HT-29 (cell line): ENCODE data around the gene MIGA2. TPM values are rescaled to one million over a fixed set of nuclear protein-coding genes. Genes with fewer than 3 reads are reported as not detected.
"Not testable (repeated sequence)": the region's sequence is repeated elsewhere in the genome, so short reads cannot be mapped to it uniquely, and the experiment has no call there.

Source experiments
- DNase-seq: peaks from one replicate; pipeline ENCODE4 v3.0.0-alpha.2; 2015; ENCODE audit warnings: low spot score
- total RNA-seq: library from RNA; depleted of rRNA; stranded (reverse); fragments of >200 nt; shearing (Covaris generic); gene quantifications from 2 replicates; pipeline ENCODE4 v1.2.3, GENCODE V29; 2014

Gene MIGA2
- total RNA-seq, 1 experiment from 2014 or later = 64.8 TPM

GRCh38 chr9:129098328-129098727 lies 61.9 kb downstream of the MIGA2 start:
- DNase-seq = no peak

DNA sequence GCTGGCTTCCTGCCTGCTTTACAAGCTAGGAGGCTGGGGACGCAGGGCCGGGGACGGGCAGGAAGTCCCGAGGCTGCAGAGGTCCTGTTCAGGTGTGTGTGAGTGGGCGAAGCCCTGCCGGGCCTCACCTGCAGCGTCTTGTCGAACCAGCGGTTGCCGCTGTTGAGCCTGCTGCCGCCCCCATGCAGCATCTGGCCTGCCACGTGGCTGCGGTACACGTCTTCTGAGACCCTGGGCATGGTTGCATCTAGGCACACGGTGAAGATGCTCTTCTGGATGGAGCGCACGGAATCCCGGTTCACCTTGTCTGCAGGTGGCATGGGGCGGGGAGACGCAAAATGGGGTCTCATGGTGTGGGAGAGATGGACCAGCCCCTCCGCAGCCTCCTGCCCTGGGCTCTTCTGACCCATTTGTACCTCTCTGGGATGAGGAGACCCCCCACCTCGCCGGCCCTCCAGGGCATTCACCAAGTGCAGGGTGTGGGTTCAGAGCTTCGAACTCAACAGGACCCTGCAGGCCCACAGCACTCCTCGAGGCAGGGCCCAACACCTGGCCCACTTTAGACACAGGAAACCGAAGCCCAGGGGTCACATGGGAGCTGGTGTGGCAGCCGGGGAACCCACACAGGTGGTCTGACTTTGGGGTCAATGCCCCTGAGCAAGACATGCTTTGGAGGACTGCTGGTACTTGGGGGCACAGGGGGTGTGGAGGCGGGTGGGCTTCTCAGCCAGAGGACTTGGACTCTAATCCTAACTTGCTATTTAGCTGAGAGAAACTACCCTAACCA lies 64.2 kb downstream of the MIGA2 start:
- no peak for DNase-seq

DNA sequence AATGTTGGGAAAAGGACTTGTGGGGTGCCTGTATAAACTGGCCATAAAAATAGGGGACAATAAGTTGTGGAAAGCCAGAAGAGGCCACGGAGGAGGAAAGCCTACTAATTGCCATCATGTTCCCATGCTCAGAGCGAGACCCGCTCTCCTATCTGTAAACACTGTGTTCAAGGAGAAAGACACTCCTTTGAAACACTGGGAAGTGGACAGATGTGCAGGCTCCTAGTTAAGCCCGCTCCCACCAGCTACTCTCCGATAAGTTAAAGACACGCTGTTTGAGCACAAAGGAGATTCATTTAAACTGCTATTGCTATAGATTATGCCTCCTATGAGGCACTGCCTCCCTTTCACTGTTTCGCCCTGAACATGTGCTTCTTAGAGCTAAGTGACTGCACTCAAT lies 64.9 kb downstream of the MIGA2 start:
- DNase-seq = no peak

- no peak for DNase-seq
These were observed 65.7 kb downstream of the MIGA2 start for GRCh38 chr9:129102095-129102525.

- DNase-seq = peak; percentile 71
These were observed 66.6 kb downstream of the MIGA2 start for GRCh38 chr9:129102791-129103594.

DNA sequence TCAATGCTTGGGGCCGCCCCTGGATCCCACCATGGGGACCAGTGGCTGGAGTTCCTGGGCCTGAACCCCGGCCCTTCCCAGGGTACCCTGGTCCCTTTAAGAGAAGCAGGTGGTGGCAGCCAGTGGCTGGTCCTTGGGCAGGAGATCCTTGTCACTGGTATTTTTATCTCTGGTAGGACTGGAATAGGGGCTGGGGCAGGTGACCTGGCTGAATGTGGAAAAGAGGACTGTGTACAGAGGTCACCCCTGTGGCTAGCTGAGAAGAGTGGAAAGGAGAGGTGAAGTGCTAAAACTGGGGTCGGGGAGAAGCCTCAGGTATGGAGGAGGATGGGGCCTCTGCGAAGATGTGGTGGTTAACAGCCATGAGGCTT lies 67.2 kb downstream of the MIGA2 start:
- no peak for DNase-seq

- DNase-seq = no peak
These were observed 67.6 kb downstream of the MIGA2 start for GRCh38 chr9:129104051-129104450.

- DNase-seq = no peak
These were observed 69.7 kb downstream of the MIGA2 start for GRCh38 chr9:129105857-129106694.

- no peak for DNase-seq
These were observed 71.2 kb downstream of the MIGA2 start for GRCh38 chr9:129107651-129108050.

DNA sequence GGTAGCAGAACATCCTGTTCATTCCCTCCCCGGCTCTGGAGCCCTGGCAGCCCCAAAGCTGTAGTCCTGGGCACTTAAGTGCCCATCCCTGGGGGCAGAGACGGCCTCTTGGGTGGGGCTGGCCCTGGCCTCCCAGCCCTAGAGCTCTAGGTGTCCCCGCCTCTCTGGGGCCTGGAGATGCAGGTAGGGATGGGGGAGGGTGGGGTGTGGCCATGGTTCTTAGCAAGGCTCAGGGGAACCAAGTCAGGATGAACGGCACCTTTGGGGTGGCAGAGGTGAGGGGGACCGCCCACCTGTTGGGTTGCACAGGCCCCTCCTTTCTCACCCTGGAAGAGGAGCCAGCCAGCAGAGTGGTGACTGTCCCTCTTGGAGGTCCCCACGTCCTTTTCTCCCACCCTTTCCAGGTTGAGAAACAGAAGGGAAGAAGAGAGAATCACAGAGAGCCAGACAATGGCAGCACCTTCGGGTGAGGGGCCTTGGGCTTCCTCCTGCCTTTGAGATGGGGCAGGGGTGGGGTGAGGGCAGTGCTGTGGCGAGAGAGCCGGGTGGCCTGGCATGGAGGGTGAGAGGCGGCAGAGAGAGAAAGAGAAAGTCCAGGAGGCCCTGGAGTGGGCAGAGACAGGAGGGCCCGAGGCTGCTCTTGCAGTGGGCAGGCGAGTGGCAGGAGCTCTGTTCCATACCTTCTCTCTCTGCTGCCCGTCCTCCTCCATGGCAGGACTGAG lies 71.8 kb downstream of the MIGA2 start:
- no peak for DNase-seq

DNA sequence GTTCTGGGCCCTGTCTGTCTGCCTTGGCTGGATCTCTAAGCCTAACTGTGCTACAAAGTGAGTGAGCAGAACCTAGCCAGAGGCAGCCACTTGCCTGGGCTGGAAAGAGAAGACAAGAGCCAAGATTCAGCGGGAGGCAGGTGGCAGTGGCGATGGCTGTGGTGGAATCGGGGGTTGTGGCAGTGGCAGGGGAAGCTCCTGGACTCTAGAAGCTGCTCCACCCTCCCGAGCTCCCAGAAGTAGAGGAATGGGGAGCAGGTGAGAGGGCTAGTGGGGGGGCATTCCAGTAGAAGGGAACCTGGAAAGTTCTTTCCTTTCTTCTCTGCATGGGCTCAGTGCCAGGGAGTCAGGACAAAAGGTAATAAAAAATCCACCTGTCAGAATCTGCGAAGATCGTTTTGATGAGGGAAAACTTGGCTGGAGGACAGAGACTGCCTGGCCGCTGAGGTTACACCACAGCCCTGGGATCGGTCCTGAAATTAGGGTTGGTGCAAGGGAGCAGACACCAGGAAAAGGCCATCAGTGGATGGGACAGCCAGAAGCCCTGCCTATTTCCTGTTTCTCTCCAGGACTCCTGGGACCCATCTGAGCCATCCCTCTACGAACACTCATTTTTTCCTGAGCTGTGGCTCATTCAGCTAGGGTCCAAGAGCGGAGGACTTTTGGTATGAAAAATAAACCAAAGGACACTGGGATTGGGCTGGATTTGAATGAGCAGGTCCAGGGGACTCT lies 72.5 kb downstream of the MIGA2 start:
- peak; percentile 85 for DNase-seq

DNA sequence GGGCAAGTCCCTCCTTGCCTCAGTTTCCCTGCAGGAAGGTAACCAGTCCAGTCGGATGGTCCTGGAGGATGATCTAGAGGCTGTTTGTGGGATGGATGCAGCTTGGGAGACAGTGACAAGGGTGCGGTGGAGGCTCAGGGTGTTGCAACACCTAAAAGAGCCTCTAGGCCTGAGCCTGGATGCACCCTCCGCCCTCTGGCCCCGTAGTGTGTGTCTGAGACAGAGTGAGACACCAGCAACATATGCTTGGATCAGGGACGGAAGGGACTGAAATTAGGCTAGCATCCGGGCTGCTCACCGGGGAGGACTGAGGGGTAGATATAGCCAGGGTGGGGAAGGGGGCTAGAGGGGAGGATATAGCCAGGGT lies 73.1 kb downstream of the MIGA2 start:
- peak; percentile 38 for DNase-seq

DNA sequence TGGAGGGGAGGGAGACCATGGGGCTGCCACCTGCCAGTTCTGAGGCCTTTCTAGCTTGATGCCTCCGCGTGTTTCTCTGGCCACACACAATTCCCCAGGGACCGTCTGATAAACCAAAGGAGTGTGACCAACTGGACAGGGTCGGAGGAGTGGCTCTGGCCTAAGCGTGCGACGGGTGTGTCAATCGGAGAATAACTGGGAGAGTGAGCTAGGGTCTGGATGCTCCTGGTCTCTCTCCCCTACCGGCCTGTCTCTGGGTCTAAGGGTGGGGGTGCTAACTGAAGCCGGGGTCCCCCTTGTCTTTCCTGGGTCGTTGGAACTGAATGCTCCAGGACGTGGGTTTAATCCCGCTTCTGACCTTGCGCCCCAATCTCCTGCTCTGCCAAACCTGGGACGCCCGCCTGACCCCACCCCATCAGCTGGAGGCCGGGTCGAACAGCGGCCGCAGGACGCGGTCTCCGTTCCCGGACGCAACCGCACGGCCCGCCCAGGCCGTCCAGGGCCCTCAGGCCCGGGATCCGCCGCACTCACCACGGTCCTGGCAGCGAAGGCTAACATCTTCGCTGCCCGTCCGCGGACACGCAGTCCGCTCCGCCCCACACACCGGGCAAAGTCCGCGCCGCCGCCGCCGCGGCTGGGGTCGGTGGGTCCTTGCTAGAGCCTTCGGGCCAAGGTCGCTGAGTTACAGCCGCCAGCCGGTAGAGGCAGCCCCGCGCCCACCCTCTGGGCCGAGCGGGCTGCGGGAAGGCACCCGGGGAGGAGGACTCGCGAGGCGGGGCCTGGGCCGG lies 73.7 kb downstream of the MIGA2 start:
- peak; percentile 52 for DNase-seq

DNA sequence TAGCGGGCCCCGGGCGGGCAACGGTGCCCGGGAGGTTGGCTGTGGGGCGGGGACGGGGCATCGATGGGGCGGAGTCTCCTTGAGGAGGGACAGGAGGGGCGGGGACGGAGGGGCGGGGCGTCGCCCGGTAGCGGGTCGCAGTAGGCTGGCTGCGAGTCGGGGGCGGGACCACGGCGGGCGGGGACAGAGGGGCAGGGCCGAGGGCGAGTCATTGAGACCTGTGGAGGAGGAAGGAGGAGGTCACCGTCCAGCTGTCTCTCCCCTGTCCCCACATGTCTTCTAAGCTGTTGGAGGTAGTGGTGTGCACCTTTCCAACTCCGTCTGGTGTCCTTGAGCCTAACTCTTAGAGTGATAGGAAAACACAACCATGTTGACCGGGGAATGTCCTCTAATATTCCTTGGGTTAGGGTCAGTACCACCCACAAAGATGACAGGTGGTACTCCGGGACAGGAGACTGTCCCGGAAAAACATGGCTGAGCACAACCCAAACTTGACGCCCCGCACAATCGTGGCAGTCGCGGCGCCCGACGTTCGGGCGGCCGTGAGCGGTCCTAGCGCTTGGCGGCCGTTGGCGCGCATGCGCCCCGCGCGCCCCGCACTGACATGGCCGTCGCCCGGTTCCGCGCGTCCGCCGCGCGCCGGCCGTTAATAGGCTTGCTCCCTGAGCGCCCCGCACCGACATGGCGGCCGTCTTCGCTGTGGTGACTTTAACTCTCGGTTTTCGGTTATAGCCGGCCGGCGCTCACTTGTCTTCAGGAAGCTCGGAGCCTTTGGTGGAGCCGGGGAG lies 74.5 kb downstream of the MIGA2 start, which contains the start of the genes CRAT and PTPA:
Gene CRAT, minus strand, starts transcription at position 54 of the 788 bp plus-strand sequence. CDS start 284 bp downstream, outside the sequence.
Gene PTPA, plus strand, starts transcription at position 676 of the 788 bp plus-strand sequence. CDS start 186 bp downstream, outside the sequence.
- peak; percentile 96 for DNase-seq

DNA sequence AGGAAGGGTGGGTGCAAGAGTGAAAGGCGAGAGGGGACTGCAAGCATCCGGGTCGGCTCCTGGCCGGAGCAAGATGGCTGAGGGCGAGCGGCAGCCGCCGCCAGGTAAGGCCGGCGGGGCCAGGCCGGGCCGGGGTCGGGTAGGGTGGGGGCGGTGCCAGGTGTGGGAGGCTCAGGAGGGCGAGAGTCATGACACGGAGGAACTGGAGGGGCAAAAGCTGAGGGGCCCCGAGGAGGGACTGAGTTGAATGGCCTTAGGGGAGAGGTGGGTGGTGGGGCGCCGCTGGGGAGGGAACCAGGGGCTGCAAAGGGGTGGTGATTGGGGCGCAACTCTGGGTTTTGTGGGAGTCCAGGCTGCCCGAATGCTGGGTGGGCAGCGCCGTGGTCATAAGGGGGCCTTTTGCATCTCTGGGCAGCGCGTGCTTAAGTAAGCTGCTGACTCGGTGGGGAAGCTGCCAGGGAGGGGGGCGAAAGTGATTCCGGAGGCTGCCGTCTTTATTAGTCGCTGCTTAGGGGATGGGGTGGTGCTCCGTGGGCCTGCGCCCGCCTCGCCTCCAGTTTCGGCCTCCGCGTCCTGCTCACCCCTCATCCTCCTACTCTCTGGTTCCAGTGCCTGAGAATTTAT lies 75.2 kb downstream of the MIGA2 start:
- peak; percentile 31 for DNase-seq

- DNase-seq = not testable (repeated sequence)
These were observed 76.1 kb downstream of the MIGA2 start for GRCh38 chr9:129112526-129112925.

DNA sequence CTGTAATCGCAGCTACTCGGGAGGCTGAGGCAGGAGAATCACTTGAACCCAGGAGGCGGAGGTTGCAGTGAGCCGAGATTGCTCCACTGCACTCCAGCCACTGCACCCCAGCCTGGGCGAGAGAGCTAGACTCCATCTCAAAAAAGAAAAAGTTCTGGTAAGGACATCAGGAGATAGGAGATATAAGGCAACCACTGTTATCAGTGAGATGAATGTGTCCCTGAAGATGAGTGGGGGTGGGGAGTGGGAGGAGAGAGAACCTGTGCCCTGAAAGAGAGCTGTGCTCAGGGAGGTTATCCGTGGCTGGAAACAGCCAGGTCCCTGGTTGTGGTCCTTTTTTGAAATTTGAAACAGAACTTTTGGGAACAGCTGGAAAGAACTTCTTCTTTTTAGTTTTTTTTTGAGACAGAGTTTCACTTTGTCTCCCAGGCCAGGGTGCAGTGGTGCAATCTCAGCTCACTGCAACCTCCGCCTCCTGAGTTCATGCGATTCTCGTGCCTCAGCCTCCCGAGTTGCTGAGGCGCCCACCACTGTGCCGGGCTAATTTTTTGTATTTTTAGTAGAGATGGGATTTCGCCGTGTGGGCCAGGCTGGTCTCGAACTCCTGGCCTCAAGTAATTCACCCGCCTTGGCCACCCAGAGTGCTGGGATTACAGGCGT lies 77.3 kb downstream of the MIGA2 start:
- DNase-seq = no peak

DNA sequence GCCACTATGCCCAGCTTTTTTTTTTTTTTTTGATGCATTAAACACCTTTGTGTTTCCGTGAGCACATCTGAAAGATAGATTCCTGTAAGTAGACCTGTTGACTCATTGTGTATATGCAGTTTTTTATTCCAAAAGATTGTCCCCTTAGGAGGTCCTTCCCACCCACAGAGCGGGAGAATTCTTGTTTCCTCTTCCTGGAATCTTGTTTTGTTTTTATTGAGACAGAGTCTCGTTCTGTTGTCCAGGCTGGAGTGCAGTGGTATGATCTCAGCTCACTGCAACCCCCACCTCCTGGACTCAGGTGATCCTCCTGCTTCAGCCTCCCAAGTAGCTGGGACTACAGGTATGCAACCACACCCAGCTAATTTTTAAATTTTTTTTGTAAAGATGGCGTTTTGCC lies 82.4 kb downstream of the MIGA2 start:
- DNase-seq = no peak
